H1 (cell line): ENCODE results near the gene BCAS3. TPM values are rescaled to one million over a fixed set of nuclear protein-coding genes. Genes with fewer than 3 reads are reported as not detected.

Source experiments
- CTCF ChIA-PET: fragments of 300-600 bp; sonication (Branson Sonifier 250); formaldehyde crosslinking; loops from one replicate; lab custom pipeline; 2021; ENCODE audit not compliant: partially characterized antibody; lab: Charles Lee
- POLR2A ChIA-PET: fragments of 300-600 bp; sonication (Branson Sonifier 250); formaldehyde crosslinking; loops from one replicate; lab custom pipeline; 2021; ENCODE audit warnings: inconsistent platforms; ENCODE audit not compliant: partially characterized antibody; lab: Charles Lee
- DNase-seq, 2 experiments: peaks; one replicate each; pipeline versions ENCODE4 v3.0.0 to v3.0.0-alpha.2; 2010 to 2022; ENCODE audit warnings: low spot score in 2 of 2, low read depth in 1 of 2, mixed read lengths in 1 of 2
- FAIRE-seq: peaks from 2 replicates; lab custom pipeline; 2011; peaks lifted over from hg19 to GRCh38; lab: Jason Lieb, UNC
- H2AFZ ChIP-seq: 2 replicates; pipeline ENCODE4 v1.8.1; 2012; ENCODE audit warnings: low read length, inconsistent platforms
- H2AK5ac ChIP-seq: 2 replicates; pipeline ENCODE4 v1.6.1; 2013; ENCODE audit warnings: low read depth, low read length
- H2BK120ac ChIP-seq: replicated peaks from 2 replicates; pipeline ENCODE3; 2013; ENCODE audit warnings: low read depth, low read length, inconsistent platforms
- H2BK12ac ChIP-seq: 2 replicates; pipeline ENCODE4 v1.6.1; 2013; ENCODE audit warnings: low read depth, low read length
- H2BK15ac ChIP-seq: 2 replicates; pipeline ENCODE4 v1.6.1; 2013; ENCODE audit warnings: low read length
- H2BK20ac ChIP-seq: 2 replicates; pipeline ENCODE4 v1.6.1; 2013; ENCODE audit warnings: low read length
- H2BK5ac ChIP-seq: 2 replicates; pipeline ENCODE4 v1.6.1; 2013; ENCODE audit warnings: low read depth, low read length
- H3K14ac ChIP-seq: 2 replicates; pipeline ENCODE4 v1.6.1; 2013; ENCODE audit warnings: inconsistent platforms; ENCODE audit not compliant: insufficient read length
- H3K18ac ChIP-seq: 2 replicates; pipeline ENCODE4 v1.6.1; 2013; ENCODE audit warnings: low read length; ENCODE audit errors: extremely low read depth
- H3K23ac ChIP-seq: 2 replicates; pipeline ENCODE4 v1.6.1; 2013; ENCODE audit warnings: inconsistent platforms; ENCODE audit not compliant: insufficient read length
- H3K23me2 ChIP-seq: 2 replicates; pipeline ENCODE4 v1.6.1; 2013; ENCODE audit warnings: low read depth, low read length
- H3K27ac ChIP-seq: 2 replicates; pipeline ENCODE4 v1.6.1; 2011; ENCODE audit warnings: low read depth, low read length, inconsistent platforms
- H3K27me3 ChIP-seq, 4 experiments: replicated peaks in 1 of 4; 1 replicate in 1 of 4; 2 replicates in 3 of 4; pipeline versions ENCODE4 v1.6.1 to v1.8.1; 2011 to 2013; ENCODE audit warnings: low read length in 3 of 4, mild to moderate bottlenecking in 3 of 4, inconsistent platforms in 2 of 4, mixed read lengths in 2 of 4, moderate library complexity in 1 of 4; ENCODE audit not compliant: control insufficient read depth in 3 of 4, insufficient read depth in 3 of 4; ENCODE audit errors: extremely low read depth in 1 of 4
- H3K36me3 ChIP-seq, 4 experiments: 2 replicates each; pipeline versions ENCODE4 v1.6.1 to v1.8.1; 2011 to 2013; ENCODE audit warnings: mild to moderate bottlenecking in 4 of 4, low read length in 3 of 4, moderate library complexity in 2 of 4, control low read depth in 1 of 4, inconsistent platforms in 1 of 4; ENCODE audit not compliant: insufficient read depth in 4 of 4, control insufficient read depth in 2 of 4
- H3K4ac ChIP-seq: replicated peaks from 2 replicates; pipeline ENCODE3; 2013; ENCODE audit warnings: low read length, low read depth, mixed read lengths, inconsistent platforms; ENCODE audit not compliant: insufficient read length
- H3K4me1 ChIP-seq, 4 experiments: replicated peaks in 1 of 4; 1 replicate in 1 of 4; 2 replicates in 3 of 4; pipeline versions ENCODE4 v1.6.1 to v1.8.1; 2011 to 2013; ENCODE audit warnings: low read length in 3 of 4, inconsistent platforms in 2 of 4, mixed read lengths in 1 of 4; ENCODE audit not compliant: insufficient read depth in 4 of 4, control insufficient read depth in 3 of 4
- H3K4me2 ChIP-seq, 2 experiments: 2 replicates each; pipeline versions ENCODE4 v1.6.1 to v1.8.1; 2011 to 2013; ENCODE audit warnings: low read depth in 2 of 2, low read length in 2 of 2, control low read depth in 1 of 2, inconsistent platforms in 1 of 2, mild to moderate bottlenecking in 1 of 2; ENCODE audit not compliant: insufficient read depth in 1 of 2
- H3K4me3 ChIP-seq, 4 experiments: fragments of 200-600, 300-600 bp in 1 of 4; sonication (generic), shearing (Covaris generic), sonication (Bioruptor Twin) in 1 of 4; 2 replicates each; pipeline versions ENCODE4 v1.5.1 to v1.8.1; 2011 to 2016; ENCODE audit warnings: low read length in 4 of 4, low read depth in 3 of 4, control low read depth in 2 of 4, inconsistent platforms in 2 of 4, mild to moderate bottlenecking in 2 of 4, mixed read lengths in 1 of 4, moderate library complexity in 1 of 4; ENCODE audit not compliant: insufficient read depth in 2 of 4; ENCODE audit errors: extremely low read depth in 1 of 4
- H3K56ac ChIP-seq: replicated peaks from 2 replicates; pipeline ENCODE3; 2013; ENCODE audit warnings: low read depth, mild to moderate bottlenecking, mixed read lengths, low read length, inconsistent platforms; ENCODE audit not compliant: insufficient read length
- H3K79me1 ChIP-seq: 2 replicates; pipeline ENCODE4 v1.6.1; 2013; ENCODE audit warnings: low read depth, low read length, control low read depth
- H3K79me2 ChIP-seq, 2 experiments: 2 replicates each; pipeline versions ENCODE4 v1.6.1 to v1.8.1; 2012 to 2013; ENCODE audit warnings: low read length in 2 of 2, mild to moderate bottlenecking in 2 of 2, inconsistent platforms in 1 of 2; ENCODE audit not compliant: insufficient read depth in 2 of 2, control insufficient read depth in 1 of 2
- H3K9ac ChIP-seq, 4 experiments: replicated peaks in 1 of 4; 1 replicate in 1 of 4; 2 replicates in 3 of 4; pipeline versions ENCODE4 v1.6.1 to v1.8.1; 2011 to 2013; ENCODE audit warnings: low read depth in 3 of 4, low read length in 3 of 4, control low read depth in 2 of 4, mild to moderate bottlenecking in 2 of 4, moderate library complexity in 2 of 4, inconsistent platforms in 1 of 4; ENCODE audit errors: extremely low read depth in 1 of 4
- H3K9me3 ChIP-seq, 2 experiments: 2 replicates each; pipeline versions ENCODE4 v1.6.1 to v1.8.1; 2012 to 2013; ENCODE audit warnings: mild to moderate bottlenecking in 2 of 2, moderate library complexity in 2 of 2, control low read depth in 1 of 2, inconsistent platforms in 1 of 2, low read depth in 1 of 2, low read length in 1 of 2, mixed read lengths in 1 of 2; ENCODE audit not compliant: insufficient read depth in 2 of 2
- H4K20me1 ChIP-seq, 2 experiments: replicated peaks in 1 of 2; 2 replicates each; pipeline versions ENCODE3 to v1.8.1; 2011 to 2013; ENCODE audit warnings: inconsistent platforms in 2 of 2, low read length in 2 of 2, mild to moderate bottlenecking in 1 of 2; ENCODE audit not compliant: insufficient read depth in 2 of 2, control insufficient read depth in 1 of 2
- H4K5ac ChIP-seq: 2 replicates; pipeline ENCODE4 v1.6.1; 2013; ENCODE audit warnings: low read length, low read depth, mixed read lengths, inconsistent platforms; ENCODE audit not compliant: insufficient read length
- H4K8ac ChIP-seq: 2 replicates; pipeline ENCODE4 v1.8.0; 2013; ENCODE audit warnings: mild to moderate bottlenecking, moderate library complexity, low read length, inconsistent platforms; ENCODE audit not compliant: insufficient read depth; ENCODE audit errors: extremely low read depth
- H4K91ac ChIP-seq: replicated peaks from 2 replicates; pipeline ENCODE3; 2013; ENCODE audit warnings: low read length, mixed read lengths, inconsistent platforms; ENCODE audit not compliant: insufficient read length
- E2F6 ChIP-seq: IDR thresholded peaks from 2 replicates; pipeline ENCODE4 v1.6.1; 2012; ENCODE audit warnings: inconsistent platforms
- HDAC2 ChIP-seq, 2 experiments: fragments of 300-600 bp in 1 of 2; sonication (generic) in 1 of 2; IDR thresholded peaks; 2 replicates each; pipeline ENCODE4 v1.6.1; 2011 to 2012; ENCODE audit warnings: low read depth in 2 of 2, low read length in 2 of 2, mild to moderate bottlenecking in 2 of 2, moderate library complexity in 2 of 2, borderline replicate concordance in 1 of 2, inconsistent platforms in 1 of 2
- KDM5A ChIP-seq: fragments of 200-600 bp; IDR thresholded peaks from 2 replicates; pipeline ENCODE4 v1.7.1; 2012; ENCODE audit warnings: mild to moderate bottlenecking, low read length, inconsistent platforms, mixed read lengths
- MAFK ChIP-seq: IDR thresholded peaks from 2 replicates; pipeline ENCODE4 v1.6.1; 2012; ENCODE audit warnings: low read depth, mild to moderate bottlenecking, improper control_type of control experiment, low read length
- WGBS, 2 experiments: shearing (Covaris generic) in 1 of 2; methylation state at CpG; one replicate each; pipeline versions ENCODE4 v1.1.6 to v1.1.7; 2013 to 2015; ENCODE audit warnings: low lambda C conversion rate in 2 of 2, mixed read lengths in 2 of 2, inconsistent platforms in 1 of 2, low coverage in 1 of 2, missing lambda C conversion rate in 1 of 2; ENCODE audit not compliant: insufficient replicate concordance in 2 of 2, insufficient coverage in 1 of 2, insufficient read length in 1 of 2; ENCODE audit errors: extremely low coverage in 1 of 2, missing lambda C conversion rate in 1 of 2; 5-methylcytosine and 5-hydroxymethylcytosine counted together
- polyA plus RNA-seq, 7 experiments: library from polyadenylated mRNA; depleted of rRNA in 3 of 7; stranded (reverse) in 5 of 7; unstranded in 2 of 7; fragments of >200 nt in 5 of 7; fragments of 200-250 nt in 2 of 7; gene quantifications; 1 replicate in 5 of 7; 2 replicates in 1 of 7; 4 replicates in 1 of 7; pipeline versions ENCODE4 v1.2.1 to v1.2.3, GENCODE V29; 2011 to 2013; ENCODE audit warnings: missing spikeins in 2 of 7, mixed read lengths in 2 of 7
- total RNA-seq: library from RNA; stranded (reverse); fragmentation: NEBNext Ultra II Directional; extraction: Animal tissue kit (Norgen Biotek cat#: 25700); gene quantifications from 2 replicates; pipeline ENCODE4 v1.2.1, GENCODE V29; 2021

The BCAS3 gene
- total and polyA plus RNA-seq, 2 of the 8 experiments (the other 6 are each of a cell fraction or from before 2014, with no cell fraction given) = 9.9 to 13.3 TPM

DNA sequence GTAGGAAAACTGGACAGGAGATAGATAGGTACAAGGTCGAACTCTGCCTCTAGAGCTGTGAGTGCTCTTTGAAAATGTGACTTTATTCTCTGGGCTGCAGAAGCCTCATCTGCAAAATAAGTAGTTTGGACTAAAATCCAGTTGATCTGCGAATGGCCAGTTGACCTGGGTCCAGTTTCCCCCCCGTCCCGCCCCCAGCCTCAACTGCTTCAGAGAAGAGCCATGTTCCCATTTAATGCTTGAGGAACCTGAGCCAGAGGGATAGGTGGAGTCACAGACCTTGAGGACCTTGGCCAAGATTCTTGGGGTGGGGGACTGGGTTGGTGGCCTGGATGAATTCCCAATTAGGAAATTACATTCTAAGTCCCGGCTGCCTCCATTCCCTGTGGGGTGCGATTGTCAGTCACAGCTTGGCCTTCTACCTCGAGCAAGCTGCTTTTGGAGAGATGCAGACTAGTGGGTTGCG lies 736.0 kb downstream of the BCAS3 start:
- peak overlapping the region in 1 of 4 experiments; percentile 65; a peak in 1 of 8 replicates for H3K4me3 ChIP-seq
- no peaks in the 10 kb centered on the region for H3K9me3 ChIP-seq
- ChIA-PET CTCF (interaction anchor here (0.8 to 8.8 kb wide), 22 partner anchors 9 to 218 kb away, joined by 3 to 108 read pairs (median 4); partner anchors contain the start of genes TBX2 and TBX4), POLR2A (interaction anchor here (0.6 to 1.1 kb wide), 2 partner anchors 38 to 46 kb away, joined by 3 read pairs; no protein-coding TSS in a partner anchor)
- FAIRE-seq = no peak
- peaks cover 18% of the 10 kb centered on the region for H3K23me2 ChIP-seq
- no peak overlapping the region for H4K91ac ChIP-seq
- no peak overlapping the region for H2AK5ac ChIP-seq
- H3K56ac ChIP-seq = no peak overlapping the region
- no peak overlapping the region for H2BK5ac ChIP-seq
- H2BK120ac ChIP-seq = no peak overlapping the region
- 87% methylated on average over 8 of the region's 8 CpGs; no CpG with 5 or more reads in 1 of the 2 experiments for WGBS, 2 experiments
- peaks cover 29 to 83% (median 75%) of the 10 kb centered on the region in 4 experiments for H3K27me3 ChIP-seq
- H3K27ac ChIP-seq = no peak overlapping the region
- H4K5ac ChIP-seq = no peak overlapping the region
- H3K14ac ChIP-seq = no peak overlapping the region
- H2BK20ac ChIP-seq = no peak overlapping the region
- H3K79me2 ChIP-seq = no peaks in the 10 kb centered on the region
- H3K4me1 ChIP-seq = peaks cover 0 to 16% (median 9%) of the 10 kb centered on the region in 4 experiments; a peak in 5 of 7 replicates
- H2BK15ac ChIP-seq = no peak overlapping the region
- H4K8ac ChIP-seq = no peak overlapping the region
- no peak overlapping the region for H3K23ac ChIP-seq
- H4K20me1 ChIP-seq = peaks cover 2 to 4% of the 10 kb centered on the region in 2 experiments
- no peak overlapping the region for H2AFZ ChIP-seq
- H3K9ac ChIP-seq = no peak overlapping the region
- no peaks in the 10 kb centered on the region for H3K79me1 ChIP-seq
- H3K4ac ChIP-seq = no peak overlapping the region
- TF ChIP-seq KDM5A = no peak
- no peak for TF ChIP-seq HDAC2 (IDR thresholded peaks at IDR 0.05; ENCODE audit: borderline replicate concordance in 1 of 2, low read depth in 2 of 2, low read length in 2 of 2)
- TF ChIP-seq E2F6 = no peak
- TF ChIP-seq MAFK = no peak
- DNase-seq = peak in 1 of 2 experiments; percentile 20
- H2BK12ac ChIP-seq = 0 out of 2 replicates have a peak overlapping the region, but pooled peaks have one; percentile 30
- H3K18ac ChIP-seq = no peak overlapping the region
- H3K4me2 ChIP-seq = peak overlapping the region; percentile 73 to 93; a peak in 2 of 4 replicates
- no peaks in the 10 kb centered on the region for H3K36me3 ChIP-seq
